GM21515 (cell line): ENCODE data around the gene SYN1.
"Not testable (repeated sequence)": the region's sequence is repeated elsewhere in the genome, so short reads cannot be mapped to it uniquely, and the experiment has no call there.

ENCODE experiments used
- ATAC-seq: cut with Tn5 transposase; IDR thresholded peaks from one replicate; pipeline ENCODE4 v1.9.1; 2021; ENCODE audit not compliant: unreplicated experiment

Gene SYN1

DNA sequence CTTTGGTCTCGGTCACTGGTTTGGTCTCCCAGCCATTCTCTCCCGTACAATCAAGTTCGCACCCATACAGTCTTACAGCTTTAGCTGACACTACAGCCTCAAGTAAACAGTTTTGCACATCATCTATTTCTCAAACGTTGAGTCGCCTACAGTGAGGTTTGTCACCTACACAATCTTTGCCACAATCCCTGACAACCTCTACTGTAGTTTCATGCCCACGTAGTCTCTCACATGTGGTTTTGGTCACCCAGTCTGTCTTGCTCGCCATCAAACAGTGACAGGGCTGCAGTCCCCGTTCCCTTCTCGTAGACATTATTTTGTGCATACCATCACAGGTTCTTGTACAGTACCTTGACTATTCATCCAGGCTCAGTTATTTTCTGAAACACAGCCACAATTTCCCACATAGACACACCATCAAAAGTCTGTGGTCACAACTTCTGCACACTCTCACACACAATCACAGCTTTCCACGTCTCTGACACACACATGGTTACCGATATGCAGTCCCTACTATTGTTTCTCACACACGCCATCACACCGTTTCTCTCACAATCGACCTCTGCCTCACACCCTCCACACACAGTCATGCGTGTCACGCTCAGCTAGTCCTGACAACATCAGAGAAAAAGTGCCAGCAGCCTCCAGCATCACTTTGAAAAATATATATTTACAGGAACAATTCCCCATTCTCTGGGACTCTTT, 15.4 kb upstream of the SYN1 start:
- no peak for ATAC-seq

DNA sequence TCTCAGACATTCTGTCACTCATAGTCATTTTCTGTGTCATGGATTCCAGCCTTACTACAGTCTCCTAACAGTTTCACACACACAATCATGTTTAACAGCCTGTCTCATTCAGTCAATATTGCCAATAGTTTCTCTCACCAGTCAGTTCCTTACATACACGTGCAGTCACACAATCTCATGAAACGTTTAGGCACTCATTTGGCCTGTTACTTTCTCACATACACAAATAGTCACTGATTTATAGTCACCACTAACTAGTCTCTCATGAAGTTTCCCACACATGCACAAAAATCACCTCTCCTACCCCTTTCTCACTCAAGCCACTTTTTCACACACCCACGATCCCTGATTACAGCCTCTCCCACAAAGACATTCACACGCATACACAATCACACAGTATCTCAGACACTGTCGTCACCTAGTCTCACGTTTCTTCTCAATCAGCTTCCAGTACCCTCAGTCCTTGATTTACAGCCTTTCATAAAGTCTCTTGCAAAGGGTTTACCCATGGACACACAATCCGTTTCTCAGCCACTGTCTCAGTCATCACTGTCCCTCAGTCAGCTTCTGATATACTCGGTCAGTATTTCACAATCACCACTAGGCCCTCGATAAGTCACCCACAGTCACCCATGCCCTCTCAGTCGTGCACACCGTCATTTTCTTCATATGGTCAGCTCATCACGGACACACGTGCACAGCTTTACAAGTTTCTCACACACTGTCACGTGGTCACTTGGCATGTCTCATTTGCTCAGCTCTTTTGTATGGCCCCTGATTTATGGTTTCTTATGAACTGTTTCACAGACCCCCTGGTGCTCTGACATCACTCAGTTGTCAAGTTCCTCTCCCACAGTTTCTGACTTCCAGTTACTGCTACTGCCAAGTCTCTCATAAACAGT, 14.3 kb upstream of the SYN1 start:
- ATAC-seq, result no peak

DNA sequence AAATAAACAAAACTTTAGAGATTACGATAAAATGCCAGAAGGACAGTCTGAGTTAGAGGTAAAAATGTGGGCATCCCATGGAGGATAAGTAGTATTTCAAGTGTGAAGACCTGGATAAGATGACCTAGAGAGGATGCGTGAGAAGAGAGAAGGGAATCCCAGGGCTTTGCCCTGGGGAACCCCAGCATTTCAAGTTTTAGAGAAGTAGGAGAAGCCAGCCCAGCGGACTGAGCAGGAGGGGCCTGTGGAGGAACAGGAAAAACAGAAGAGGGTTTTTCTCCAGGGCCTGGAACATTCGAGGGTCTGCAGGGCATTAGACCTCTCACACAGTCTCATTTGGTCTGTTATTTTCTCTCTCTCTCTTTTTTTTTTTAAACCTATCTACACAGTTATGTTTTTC, 13.0 kb upstream of the SYN1 start:
- no peak for ATAC-seq

DNA sequence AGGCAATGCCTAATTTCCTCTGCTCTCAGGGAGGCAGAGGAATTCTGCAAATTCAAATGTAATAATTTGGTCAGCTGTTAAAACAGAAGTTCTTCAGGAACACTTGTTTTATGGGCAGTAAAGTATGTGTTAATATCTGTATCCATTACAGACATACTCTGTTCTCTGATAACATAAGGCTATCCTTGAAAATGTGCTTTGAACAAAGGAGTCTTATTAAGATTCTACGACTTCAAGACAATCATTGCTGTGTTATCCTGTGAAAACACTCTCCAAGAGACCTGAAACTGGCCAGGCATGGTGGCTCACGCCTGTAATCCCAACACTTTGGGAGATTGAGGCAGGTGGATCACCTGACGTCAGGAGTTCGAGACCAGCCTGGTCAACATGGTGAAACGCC, 12.0 kb upstream of the SYN1 start:
- no peak for ATAC-seq

DNA sequence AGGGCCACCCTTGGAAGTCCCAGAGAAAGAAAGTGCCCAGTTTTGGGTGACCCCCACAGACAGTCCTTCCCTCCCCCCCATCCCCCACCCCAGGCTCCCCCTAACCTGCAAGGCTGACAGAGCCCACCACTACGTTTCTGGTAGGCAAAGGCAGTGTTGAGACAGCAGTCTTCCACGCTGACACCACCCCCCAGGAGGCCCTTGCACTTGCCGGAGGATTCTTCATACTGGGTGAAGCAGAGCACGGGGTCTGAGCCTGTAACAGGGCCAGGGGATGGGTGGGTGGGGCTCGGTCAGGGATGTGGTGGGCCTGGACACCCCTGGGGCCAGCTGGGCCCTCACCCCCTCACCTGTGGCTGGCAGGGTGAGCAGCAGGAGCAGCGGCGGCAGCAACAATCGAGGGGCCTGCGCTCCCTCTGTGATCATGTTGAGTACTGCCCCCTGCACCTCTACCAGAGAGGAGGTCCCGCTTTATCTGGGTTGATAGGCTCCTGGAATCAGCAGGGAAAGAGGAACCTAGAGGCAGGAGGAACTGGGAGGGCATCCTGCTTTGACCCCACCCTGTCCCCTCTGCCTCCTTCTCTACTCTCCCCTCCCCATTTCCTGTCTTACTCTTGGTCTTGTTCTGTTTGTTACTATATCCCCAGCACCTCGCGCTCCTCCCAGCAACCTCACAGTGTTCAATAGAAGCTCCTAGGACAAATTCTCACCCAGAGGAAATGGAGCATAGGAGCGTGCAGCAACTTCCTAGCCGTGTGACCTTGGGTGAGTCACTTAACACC, 10.0 kb upstream of the SYN1 start, which contains the start of gene CFP:
Gene CFP (minus strand): TSS at position 512 of the 782 bp plus-strand sequence. CDS start 86 bp downstream, at position 426.
- ATAC-seq, result no peak

DNA sequence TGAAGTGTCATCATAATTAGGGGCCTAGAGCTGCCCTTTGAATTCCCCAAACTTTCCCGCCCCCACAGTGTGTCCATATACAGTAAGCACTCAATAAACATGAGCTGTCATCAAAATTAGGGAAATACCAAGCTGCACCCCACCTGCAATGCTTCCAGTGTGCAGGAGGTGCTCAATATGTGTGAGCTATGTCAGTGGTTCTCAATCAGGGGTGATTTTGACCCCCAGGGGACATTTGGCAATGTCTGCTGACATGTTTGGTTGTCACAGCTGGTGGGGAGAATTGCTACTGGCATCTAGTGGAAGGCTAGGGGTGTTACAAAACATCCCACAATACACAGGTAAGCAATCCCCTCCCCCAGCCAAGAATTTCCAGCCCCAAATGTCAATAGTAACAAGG, 9.3 kb upstream of the SYN1 start:
- no peak for ATAC-seq

DNA sequence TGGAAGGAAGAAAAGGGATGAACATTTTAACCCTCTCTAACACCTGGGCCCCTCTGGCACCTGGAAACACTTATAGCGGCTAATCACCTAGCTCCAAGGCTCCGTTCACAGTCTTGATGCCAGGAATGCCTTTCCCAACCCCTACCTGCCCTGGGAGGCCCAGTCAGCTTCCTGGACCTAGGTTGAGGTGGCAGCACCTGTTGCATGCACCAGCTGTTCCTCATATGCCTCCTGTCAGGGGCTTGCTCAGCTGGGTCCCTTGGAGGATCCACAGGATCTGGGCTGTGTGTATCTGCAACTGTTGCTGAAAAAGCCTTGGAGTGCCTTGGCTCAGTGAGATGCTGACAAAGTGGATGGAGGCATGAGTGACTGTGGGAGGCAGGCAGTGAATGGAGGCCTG, 5.7 kb upstream of the SYN1 start:
- no peak for ATAC-seq

DNA sequence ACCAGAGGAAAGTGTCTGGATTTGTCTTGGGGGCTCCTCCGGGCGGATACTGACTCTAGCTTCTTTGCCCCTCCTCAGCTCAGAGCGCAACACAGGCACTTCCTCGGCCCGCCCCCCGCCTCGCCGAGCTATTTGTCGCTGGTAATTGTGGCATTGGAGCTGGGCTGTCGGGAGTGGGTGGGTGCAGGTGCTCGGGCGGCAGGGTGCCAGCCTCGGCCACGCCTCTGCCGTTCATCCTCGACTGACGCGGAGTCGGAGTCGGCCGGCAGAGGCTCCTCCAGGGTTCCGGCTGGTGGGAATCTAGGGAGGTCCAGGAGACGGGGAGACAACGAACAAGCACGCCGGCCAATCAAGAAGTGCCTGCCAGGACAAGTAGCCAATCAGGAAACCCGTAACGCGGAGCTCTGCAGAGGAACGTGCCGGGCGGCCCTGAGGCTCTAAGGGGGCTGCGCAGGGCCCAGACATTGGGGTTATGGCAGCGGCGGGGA, 3.9 kb upstream of the SYN1 start:
- ATAC-seq, result no peak

DNA sequence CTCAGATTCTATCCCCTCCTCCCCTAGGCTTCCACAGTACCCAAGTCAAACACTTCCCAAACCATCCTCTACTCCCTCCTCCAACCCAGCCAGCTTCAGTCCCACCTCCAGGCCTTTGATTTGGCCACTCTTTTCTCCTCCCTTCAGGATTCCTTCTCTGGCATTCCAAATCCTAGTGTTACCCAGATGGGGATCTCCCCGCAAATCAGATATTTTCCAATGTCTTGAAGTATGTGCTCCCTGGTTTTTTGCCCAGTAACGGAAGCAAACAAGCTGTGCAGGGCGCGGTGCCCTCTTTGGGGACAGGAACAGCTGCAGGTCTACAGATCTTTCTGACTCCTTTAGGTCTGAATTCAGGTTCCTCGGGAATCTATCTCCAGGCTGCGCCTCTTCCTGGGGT, 2.2 kb upstream of the SYN1 start:
- ATAC-seq, result no peak

DNA sequence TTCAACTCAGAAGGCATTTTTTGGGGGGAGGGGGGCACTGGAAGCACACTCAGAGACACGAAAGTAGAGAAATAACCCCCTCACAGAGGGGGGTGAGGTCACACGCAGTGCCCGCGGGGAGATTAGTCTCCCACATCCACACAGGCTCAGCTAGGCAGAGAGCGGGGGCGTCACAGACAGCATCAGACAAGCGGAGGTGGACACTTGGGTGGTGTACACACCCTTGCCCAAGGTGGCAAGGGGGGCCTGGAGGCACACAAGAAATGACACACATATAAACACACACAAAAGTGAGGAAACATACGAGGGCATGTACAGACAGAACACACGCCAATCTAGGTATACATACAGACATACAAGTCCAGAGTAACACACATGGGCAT, 637 bp upstream of the SYN1 start:
- no peak for ATAC-seq

DNA sequence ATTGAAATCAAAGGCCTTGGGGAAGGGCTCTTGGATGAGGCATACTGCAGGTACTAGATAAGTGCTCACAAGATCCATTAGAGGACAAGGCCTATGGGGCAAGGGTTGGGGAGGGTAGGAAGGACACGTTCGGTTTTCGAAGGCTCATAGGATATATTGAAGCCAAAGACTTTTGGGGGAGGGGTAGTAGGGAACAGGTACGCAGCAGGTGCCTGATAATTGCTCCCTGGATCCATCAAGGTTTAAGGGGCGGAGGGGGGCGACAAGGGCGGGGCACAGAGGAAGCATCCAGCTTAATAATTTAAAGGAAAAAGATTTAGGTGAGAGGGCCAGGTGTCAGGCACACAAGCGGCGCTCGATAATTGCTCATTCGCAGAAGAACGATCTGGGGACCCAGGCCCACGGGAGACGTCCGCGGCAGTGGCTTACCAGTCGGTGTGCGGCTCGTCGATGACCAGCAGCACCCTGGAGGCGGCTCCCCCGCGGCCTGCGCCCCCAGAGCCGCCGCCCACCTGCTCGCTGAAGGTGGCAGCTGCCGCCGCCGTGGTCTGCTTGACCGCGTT, 653 bp downstream of the SYN1 start:
- ATAC-seq, result no peak

DNA sequence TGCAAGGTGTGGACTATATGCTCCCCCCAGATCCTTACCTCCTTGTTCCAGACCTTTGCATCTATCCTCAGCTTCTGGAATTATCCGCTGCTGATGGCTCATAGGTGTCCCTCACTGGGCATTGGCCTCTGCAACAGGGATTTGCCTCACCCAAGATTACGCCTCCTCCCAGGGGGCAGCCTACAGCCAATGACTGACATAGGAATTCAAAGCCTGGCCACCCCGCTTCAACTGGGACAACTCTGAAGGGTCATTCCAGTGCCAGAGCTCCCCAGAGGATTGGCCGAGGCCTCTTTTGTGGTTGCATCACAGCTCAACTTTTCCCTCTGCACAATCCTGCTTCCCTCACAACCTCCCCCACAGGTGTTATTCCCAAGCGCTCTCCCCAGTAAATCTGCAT, 5.0 kb downstream of the SYN1 start:
- no peak for ATAC-seq

DNA sequence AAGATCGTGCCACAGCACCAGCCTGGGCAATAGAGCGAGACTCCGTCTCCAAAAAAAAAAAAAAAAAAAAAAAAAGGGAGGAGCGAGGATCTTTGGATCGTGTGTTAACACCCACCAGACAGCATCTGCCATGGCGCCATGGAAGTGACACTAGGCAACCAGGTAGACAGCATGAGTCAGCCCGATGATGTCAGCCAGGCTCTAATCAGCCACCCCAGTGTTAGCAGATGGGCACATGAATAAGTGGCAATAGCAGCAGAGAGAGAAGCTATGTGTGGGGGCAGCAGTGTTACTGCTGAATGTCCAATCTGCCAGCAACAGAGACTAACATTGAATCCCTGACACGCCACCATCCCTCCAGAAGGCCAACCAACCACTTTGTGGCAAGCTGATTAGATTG, 6.6 kb downstream of the SYN1 start:
- ATAC-seq, result no peak

DNA sequence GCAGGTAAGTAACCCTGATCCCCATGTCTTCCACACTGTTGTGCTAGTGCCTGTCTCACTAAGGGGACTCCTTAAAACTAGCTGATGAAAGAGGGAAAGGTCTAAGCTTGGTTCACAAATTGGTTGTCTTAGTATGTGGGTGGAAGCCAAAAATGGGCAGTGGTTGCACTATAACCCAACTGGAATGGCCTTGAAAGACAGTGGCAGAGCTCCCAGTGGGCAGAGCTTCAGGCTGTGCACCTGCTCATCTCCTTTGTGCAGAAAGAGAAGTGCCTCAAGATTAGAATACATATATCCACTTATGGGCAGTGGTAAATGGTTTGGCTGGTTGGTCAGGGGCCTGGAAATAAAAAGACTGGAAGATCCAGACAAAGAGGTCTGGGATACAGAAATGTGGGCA, 7.2 kb downstream of the SYN1 start:
- no peak for ATAC-seq

DNA sequence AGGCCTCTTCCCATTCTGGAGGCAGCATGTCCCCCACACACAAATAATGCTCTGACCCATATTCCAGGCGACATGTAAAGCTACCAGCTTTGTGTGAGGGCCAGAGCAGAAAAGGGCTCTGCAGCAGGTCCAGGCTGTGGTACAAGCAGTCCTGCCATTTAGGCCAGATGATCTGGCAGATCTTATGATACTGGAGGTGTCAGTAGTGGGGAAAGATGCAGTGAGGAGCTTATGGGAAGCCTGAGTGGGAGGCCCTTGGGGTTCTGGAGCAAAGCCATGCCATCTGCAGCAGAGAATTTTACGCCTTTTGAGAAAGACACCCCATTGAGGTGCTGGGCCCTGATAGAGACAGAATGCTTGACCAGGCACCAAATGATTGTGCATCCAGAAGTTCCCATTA, 7.7 kb downstream of the SYN1 start:
- ATAC-seq, result no peak

DNA sequence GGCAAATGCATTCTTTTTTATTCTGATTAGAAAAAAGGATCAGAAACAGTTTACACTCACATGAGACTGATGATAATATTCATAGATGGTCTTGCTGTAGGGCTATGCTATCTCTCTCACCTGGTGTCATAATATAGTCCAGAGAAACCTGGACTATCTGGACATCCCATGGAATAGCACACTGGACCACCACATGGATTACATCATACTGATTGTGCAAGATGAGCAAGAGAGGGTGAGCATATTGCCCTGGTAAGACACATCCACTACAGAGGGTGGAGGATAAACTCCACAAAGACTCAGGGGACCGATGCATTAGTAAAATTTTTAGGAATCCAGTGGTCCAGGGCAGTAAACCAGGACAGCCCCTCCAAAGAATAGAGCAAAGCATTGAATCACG, 8.2 kb downstream of the SYN1 start:
- no peak for ATAC-seq

DNA sequence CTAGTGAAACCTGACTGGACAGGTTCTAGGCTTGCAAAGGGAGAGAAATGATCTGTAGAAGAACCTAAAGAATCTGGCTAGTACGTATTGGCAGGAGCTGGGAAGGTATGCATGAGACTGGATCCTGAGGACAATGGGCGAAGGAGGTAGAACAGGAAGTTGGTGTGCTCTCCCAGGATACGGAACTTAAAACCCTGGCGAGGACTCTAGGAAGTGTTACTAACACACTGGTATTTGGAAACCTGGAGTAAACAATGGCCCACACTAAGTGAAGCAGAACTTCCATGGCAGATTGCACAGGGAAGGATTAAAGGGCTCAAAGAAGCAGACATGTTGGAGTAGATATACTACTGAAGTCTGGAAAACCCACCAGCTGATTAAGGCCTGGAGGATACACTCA, 9.1 kb downstream of the SYN1 start:
- no peak for ATAC-seq

DNA sequence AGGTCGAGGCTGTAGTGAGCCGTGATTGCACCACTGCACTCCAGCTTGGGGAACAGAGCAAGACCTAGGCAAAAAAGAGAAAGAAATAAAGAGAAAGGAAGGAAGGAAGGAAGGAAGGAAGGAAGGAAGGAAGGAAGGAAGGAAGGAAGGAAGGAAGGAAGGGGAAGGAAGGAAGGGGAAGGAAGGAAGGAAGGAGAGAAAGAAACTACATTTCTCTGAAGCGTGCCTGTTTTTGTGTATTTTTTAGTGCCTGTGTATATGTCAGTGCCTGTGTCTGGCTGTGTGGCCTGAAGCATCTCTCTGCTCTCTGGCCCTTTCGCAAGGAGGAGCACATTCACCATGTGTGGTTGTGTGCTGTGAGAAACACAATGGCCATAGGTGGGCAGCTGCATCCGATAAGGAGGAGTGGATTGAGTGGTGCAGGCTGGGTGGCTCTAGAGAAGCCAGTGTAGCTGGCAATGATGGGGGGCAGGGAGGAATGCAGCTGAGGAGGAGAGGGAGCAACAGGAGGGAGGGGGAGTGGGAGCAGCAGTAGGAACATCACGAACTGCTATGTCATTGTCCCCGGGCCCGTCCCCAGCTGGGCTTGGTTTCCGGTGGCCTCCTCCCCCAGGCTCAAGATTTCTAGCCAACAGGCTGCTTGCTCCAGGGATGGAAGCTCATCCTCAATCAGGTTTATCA, 11.4 kb downstream of the SYN1 start:
- no peak for ATAC-seq

DNA sequence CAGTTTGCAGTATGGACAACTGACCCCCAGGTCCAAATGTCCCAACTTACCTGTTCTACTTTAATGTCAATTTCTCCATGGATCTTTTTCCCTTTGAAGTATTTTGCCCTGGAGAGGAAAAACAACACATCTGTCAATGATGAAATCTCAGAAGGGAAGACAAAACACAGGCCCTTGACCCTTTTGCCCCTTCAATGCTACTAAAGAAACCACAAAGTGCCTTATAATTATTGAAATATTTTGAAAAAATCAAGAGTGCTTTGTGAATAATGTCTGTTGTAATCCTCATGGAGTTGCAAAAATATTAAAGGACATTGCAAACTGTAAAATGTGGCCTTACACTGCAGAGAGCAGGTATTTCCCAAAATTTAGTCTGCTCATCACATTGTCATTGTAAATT, 12.6 kb downstream of the SYN1 start:
- ATAC-seq, result no peak

DNA sequence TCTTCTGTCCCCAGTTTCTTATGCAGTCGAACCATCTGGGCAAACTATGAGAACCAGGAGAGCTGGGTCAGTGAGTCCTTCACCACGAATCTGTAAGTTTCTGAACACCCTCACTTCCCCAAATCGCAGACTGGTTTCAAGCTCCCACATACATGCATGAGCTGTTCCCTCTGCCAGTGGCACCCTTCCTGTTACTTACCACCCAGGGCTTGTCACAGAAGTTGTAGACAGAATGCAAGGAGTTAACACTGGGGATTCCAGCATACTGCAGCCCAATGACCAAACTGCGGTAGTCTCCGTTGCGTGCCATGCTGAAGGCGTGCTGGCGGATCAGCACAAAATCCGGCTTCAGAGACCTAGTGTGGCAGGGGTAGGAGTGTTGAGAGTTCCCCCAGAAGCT, 14.6 kb downstream of the SYN1 start:
- ATAC-seq, result no peak

DNA sequence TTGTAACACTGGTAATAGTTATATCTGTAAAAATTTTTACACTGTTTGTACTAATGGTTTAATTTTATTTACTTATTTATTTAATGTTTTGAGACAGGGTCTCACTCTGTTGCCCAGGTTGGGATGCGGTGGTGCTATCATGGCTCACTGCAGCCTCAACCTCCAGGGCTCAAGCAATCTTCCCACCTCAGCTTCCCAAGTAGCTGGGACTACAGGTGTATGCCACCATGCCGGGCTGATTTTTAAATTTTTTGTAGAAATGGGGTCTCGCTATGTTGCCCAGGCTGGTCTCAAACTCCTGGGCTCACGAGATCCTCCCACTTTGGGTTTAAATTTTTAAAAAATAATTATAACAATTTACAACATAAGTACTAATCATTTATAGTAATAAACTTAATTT, 16.5 kb downstream of the SYN1 start:
- not testable (repeated sequence) for ATAC-seq
